Measurements from ENCODE around the gene NECAB3.
"Not testable (repeated sequence)": the region's sequence is repeated elsewhere in the genome, so short reads cannot be mapped to it uniquely, and the experiment has no call there.

The NECAB3 gene

GRCh38 chr20:33648396-33649004, 25.7 kb downstream of the NECAB3 start:
- DNase-seq (ENCODE audit: low read depth in 2 of 2), result no peak

- no peak for DNase-seq (ENCODE audit: low read depth in 2 of 2)
These were observed 26.4 kb downstream of the NECAB3 start for GRCh38 chr20:33647603-33648395.

GRCh38 chr20:33646959-33647602, 27.1 kb downstream of the NECAB3 start:
- not testable (repeated sequence) for DNase-seq (ENCODE audit: low read depth in 2 of 2)

GRCh38 chr20:33646191-33646590, 28.0 kb downstream of the NECAB3 start:
- DNase-seq (ENCODE audit: low read depth in 2 of 2), result no peak

GRCh38 chr20:33645396-33645795, 28.8 kb downstream of the NECAB3 start:
- no peak for DNase-seq (ENCODE audit: low read depth in 2 of 2)

- DNase-seq (ENCODE audit: low read depth in 2 of 2), result no peak
These were observed 29.2 kb downstream of the NECAB3 start for GRCh38 chr20:33645072-33645358.

GRCh38 chr20:33644313-33645071, 29.7 kb downstream of the NECAB3 start:
- DNase-seq (ENCODE audit: low read depth in 2 of 2), result no peak

- DNase-seq (ENCODE audit: low read depth in 2 of 2), result no peak
These were observed 33.9 kb downstream of the NECAB3 start for GRCh38 chr20:33640287-33640686.

- DNase-seq (ENCODE audit: low read depth in 2 of 2), result no peak
These were observed 37.5 kb downstream of the NECAB3 start for GRCh38 chr20:33636776-33637175.

GRCh38 chr20:33635341-33635740, 38.9 kb downstream of the NECAB3 start:
- DNase-seq (ENCODE audit: low read depth in 2 of 2), result no peak

GRCh38 chr20:33631910-33632309, 42.3 kb downstream of the NECAB3 start:
- DNase-seq (ENCODE audit: low read depth in 2 of 2), result not testable (repeated sequence)

- no peak for DNase-seq (ENCODE audit: low read depth in 2 of 2)
These were observed 43.7 kb downstream of the NECAB3 start for GRCh38 chr20:33630507-33630906.

- no peak for DNase-seq (ENCODE audit: low read depth in 2 of 2)
These were observed 44.2 kb downstream of the NECAB3 start for GRCh38 chr20:33629979-33630378.

GRCh38 chr20:33629533-33629932, 44.7 kb downstream of the NECAB3 start:
- no peak for DNase-seq (ENCODE audit: low read depth in 2 of 2)

GRCh38 chr20:33627577-33628216, 46.5 kb downstream of the NECAB3 start:
- DNase-seq (ENCODE audit: low read depth in 2 of 2), result no peak

GRCh38 chr20:33626190-33626589, 48.0 kb downstream of the NECAB3 start:
- DNase-seq (ENCODE audit: low read depth in 2 of 2), result no peak

GRCh38 chr20:33624399-33624798, 49.8 kb downstream of the NECAB3 start:
- DNase-seq (ENCODE audit: low read depth in 2 of 2), result no peak

- no peak for DNase-seq (ENCODE audit: low read depth in 2 of 2)
These were observed 51.4 kb downstream of the NECAB3 start for GRCh38 chr20:33622705-33623365.

- DNase-seq (ENCODE audit: low read depth in 2 of 2), result no peak
These were observed 52.4 kb downstream of the NECAB3 start for GRCh38 chr20:33621717-33622400.

GRCh38 chr20:33612001-33612400, 62.2 kb downstream of the NECAB3 start:
- DNase-seq (ENCODE audit: low read depth in 2 of 2), result no peak

- DNase-seq (ENCODE audit: low read depth in 2 of 2), result no peak
These were observed 63.1 kb downstream of the NECAB3 start for GRCh38 chr20:33611106-33611505.
